NCI-H2107 (cell line): ENCODE data around the gene CTNS.

Source experiments
- DNase-seq: peaks from one replicate; lab custom pipeline; 2025; lab: John Stamatoyannopoulos, UW

Gene CTNS

GRCh38 chr17:3626831-3627768 lies 9.5 kb upstream of the CTNS start:
- DNase-seq = no peak

- no peak for DNase-seq
Measured at GRCh38 chr17:3627769-3628167, 8.8 kb upstream of the CTNS start.

GRCh38 chr17:3630781-3631180 lies 5.8 kb upstream of the CTNS start:
- no peak for DNase-seq

GRCh38 chr17:3632287-3632686 lies 4.3 kb upstream of the CTNS start:
- no peak for DNase-seq

GRCh38 chr17:3635474-3636153 lies 946 bp upstream of the CTNS start:
- DNase-seq = no peak

- DNase-seq = no peak
Measured at GRCh38 chr17:3636908-3637373, 381 bp downstream of the CTNS start.

GRCh38 chr17:3639981-3640596 lies 3.5 kb downstream of the CTNS start:
- no peak for DNase-seq

- no peak for DNase-seq
Measured at GRCh38 chr17:3641014-3641413, 4.5 kb downstream of the CTNS start.

GRCh38 chr17:3641717-3642486 lies 5.3 kb downstream of the CTNS start:
- DNase-seq = no peak

GRCh38 chr17:3643889-3644349 lies 7.4 kb downstream of the CTNS start:
- DNase-seq = no peak

GRCh38 chr17:3645310-3645709 lies 8.8 kb downstream of the CTNS start:
- DNase-seq = no peak

- DNase-seq = no peak
Measured at GRCh38 chr17:3647251-3647650, 10.7 kb downstream of the CTNS start.

- no peak for DNase-seq
Measured at GRCh38 chr17:3647769-3648555, 11.4 kb downstream of the CTNS start.

- DNase-seq = no peak
Measured at GRCh38 chr17:3655766-3656165, 19.2 kb downstream of the CTNS start.

GRCh38 chr17:3656353-3656752 lies 19.8 kb downstream of the CTNS start:
- no peak for DNase-seq

GRCh38 chr17:3656755-3657587 lies 20.4 kb downstream of the CTNS start:
- DNase-seq = no peak

GRCh38 chr17:3657588-3657869 lies 21.0 kb downstream of the CTNS start:
- no peak for DNase-seq

GRCh38 chr17:3657874-3658783 lies 21.6 kb downstream of the CTNS start:
- no peak for DNase-seq

- DNase-seq = no peak
Measured at GRCh38 chr17:3658784-3659449, 22.4 kb downstream of the CTNS start.
